Astrocyte of the cerebellum (primary cell): ENCODE measurements around the gene DOCK1.

Experiments used
- DNase-seq: peaks from one replicate; pipeline ENCODE4 v3.0.0-alpha.2; 2011; ENCODE audit warnings: low read depth
- H3K4me3 ChIP-seq: 2 replicates; pipeline ENCODE4 v1.5.1; 2011; ENCODE audit warnings: mild to moderate bottlenecking, low read depth, low read length, moderate library complexity
- in situ Hi-C: cut with HindIII; loops from 2 replicates; pipeline ENCODE4 v1.10.0; 2017; ENCODE audit warnings: low sequenced_read_pairs
- TF ChIP-seq, protein P1 (sequence below): IDR thresholded peaks from 2 replicates; pipeline ENCODE4 v1.5.1; 2012; ENCODE audit warnings: low read length, low read depth, moderate library complexity, mild to moderate bottlenecking; ENCODE audit errors: missing control alignments

The DOCK1 gene

DNA sequence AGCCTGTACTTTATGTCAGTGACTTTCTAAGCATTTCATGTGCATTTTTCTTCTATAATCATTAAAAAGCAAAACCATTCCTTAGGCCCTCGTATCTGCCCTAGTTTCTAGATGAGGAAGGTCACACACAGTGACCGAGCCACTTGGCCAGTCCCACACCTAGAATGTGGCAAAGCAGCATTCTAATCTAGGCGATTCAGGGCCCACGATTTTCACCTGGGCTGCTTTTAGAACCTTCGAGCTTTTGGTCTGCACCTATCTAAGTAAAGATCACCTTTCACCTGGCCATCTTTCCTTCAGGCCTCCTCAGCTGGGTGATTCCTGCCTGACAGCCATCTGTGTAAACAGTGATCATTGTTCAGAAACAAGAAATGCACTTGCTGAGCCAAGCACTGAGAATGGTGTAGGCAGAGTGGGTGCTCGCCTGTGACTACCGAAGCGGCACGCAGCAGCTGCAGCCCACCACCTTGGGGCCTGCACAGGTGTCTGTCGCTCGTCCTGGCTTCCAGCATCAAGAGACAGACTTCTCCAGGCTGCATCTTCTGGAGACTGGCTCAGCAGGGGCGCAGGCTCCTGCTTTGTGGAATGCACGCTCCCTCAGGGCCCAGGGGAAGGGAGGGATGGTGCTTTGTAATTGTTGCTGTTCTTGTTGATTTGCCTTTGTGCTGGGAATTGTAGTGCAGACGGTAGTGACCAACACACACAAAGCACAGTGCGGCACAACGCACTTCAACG lies 440.2 kb downstream of the DOCK1 start:
- TF ChIP-seq, protein P1, sequence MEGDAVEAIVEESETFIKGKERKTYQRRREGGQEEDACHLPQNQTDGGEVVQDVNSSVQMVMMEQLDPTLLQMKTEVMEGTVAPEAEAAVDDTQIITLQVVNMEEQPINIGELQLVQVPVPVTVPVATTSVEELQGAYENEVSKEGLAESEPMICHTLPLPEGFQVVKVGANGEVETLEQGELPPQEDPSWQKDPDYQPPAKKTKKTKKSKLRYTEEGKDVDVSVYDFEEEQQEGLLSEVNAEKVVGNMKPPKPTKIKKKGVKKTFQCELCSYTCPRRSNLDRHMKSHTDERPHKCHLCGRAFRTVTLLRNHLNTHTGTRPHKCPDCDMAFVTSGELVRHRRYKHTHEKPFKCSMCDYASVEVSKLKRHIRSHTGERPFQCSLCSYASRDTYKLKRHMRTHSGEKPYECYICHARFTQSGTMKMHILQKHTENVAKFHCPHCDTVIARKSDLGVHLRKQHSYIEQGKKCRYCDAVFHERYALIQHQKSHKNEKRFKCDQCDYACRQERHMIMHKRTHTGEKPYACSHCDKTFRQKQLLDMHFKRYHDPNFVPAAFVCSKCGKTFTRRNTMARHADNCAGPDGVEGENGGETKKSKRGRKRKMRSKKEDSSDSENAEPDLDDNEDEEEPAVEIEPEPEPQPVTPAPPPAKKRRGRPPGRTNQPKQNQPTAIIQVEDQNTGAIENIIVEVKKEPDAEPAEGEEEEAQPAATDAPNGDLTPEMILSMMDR: no peak
- no peak overlapping the region for H3K4me3 ChIP-seq
- no peak for DNase-seq
- in situ Hi-C loops: no loop called here

DNA sequence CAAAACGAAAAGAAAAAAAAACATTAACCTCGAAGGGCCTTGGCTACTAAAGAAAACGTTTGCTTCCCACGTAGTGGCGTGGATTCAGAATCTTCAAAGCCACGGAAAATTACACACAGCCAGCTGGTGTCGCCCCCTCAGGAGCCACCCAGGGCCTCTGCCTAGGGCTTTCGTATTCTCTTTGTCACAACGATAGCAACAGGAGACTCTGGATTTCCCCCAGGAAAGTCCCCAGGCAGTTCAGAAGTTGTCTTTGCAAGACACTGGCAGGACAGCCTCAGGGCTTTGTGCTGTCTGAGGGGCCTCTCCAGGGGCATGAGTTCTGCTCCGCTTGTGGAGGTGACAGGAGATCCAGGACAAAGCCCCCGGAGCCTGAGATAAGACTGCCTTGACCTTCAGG lies 441.4 kb downstream of the DOCK1 start:
- no peak for DNase-seq
- no peak overlapping the region for H3K4me3 ChIP-seq
- in situ Hi-C loops: no loop called here
- TF ChIP-seq, protein P1: no peak

DNA sequence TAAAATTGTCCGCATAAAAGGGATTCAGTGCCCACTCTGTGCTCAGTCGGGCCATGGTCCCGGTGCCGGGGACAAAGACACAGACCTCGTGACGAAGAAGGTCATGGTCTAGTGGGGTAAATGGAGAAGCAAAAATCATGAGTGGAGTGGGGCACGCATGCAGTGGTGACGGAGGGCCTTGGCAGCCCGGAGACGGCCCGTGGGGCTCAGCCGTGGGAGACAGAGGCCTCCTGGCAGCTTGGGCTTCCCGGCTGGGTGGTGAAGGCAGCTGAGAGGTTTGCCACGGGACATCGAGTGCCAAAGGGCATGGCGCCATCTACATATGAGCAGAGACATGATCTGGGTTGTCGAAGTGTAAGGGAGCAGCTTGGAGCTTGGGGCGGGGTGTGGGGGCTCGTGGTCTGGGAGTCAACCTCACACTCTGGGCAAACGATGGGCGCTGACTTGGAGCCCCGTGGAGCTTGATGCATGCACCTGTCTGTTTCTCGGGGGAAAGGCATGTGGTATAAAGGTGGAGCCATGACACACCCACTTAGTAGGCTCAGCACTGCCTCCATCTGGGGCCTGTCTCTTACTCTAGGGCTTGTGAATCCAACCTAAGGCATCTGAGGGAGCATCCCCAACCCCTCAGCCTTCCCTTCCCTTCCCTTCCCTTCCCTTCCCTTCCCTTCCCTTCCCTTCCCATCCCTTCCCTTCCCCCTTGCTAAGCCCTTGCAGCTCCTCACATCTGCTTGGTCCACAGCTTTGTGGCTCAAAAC lies 442.2 kb downstream of the DOCK1 start:
- DNase-seq: no peak
- H3K4me3 ChIP-seq: no peak overlapping the region
- TF ChIP-seq, protein P1: no peak
- in situ Hi-C loops: no loop called here

DNA sequence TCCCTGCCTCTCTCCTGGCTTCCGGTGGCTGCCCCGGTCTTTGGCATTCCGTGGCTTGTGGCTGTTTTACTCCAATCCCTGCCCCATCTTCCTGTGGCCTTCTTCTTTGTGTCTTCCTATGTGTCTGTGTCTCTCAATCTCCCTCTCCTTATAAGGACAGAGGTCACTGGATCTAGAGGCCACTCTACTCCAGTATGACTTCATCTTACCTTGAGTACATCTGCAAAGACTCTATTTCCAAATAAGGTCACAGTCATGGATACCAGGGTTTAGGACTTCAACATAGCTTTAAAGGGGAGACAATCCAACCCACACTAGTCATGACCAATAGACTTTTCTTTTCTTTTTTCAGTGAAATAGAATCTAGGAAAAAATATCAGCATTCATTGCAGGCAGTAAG lies 444.5 kb downstream of the DOCK1 start:
- no peak for DNase-seq
- TF ChIP-seq, protein P1: no peak
- no peak overlapping the region for H3K4me3 ChIP-seq
- in situ Hi-C loops: no loop called here

DNA sequence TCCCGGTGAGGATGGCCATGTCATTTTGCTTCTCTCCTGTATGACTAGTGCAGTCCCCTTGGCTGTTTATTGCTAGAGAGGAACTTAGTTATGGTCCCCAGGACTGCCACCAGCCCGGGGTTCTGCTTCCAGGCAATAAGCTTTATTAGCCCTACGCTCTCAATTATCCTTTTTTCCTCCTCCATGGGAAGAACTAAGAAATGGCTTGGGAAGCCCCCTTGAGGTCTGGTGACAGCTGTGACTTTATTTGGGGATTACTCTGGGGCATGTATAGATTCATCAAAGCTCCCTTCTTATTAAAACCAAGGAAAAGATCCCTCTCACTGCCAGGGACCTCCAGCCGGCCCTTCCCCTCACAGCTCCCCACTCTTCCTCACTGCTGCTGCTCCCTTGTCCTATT lies 446.3 kb downstream of the DOCK1 start:
- TF ChIP-seq, protein P1: no peak
- DNase-seq: no peak
- no peak overlapping the region for H3K4me3 ChIP-seq
- in situ Hi-C loops: no loop called here

DNA sequence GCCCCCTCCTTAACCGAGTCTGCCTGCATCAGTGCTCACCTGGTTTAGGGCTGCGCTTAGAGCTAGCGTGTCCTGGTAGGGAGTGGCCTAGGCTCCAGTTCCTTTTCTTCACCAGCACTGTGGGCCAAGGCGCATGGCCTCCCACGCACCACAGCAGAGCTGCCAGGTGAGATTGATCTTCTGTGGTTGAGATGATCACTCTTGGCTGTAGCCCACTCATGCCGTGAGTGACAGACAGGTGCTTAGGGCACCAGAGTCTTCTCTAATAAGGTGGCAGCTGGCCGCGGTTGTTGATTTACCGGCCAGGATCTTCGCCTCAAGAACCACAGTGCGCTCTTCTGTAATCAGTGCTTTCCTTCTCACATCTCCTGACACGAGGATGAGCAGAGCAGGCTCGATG lies 448.3 kb downstream of the DOCK1 start:
- no peak overlapping the region for H3K4me3 ChIP-seq
- in situ Hi-C loops: no loop called here
- TF ChIP-seq, protein P1: no peak
- no peak for DNase-seq
